ENCODE measurements around the gene COL20A1. TPM values are rescaled to one million over a fixed set of nuclear protein-coding genes. Genes with fewer than 3 reads are reported as not detected.

Gene COL20A1
- polyA plus RNA-seq, 2 of the 4 experiments (the other 2 are of a cell fraction), result 0.21 to 0.93 TPM

- no peak for FAIRE-seq
- no peak for ATAC-seq
- TF ChIP-seq RNF2 (IDR thresholded peaks at IDR 0.05; ENCODE audit: borderline replicate concordance, low read depth), result no peak
- no peak for TF ChIP-seq HOXB5 (CRISPR knock-in tag; IDR thresholded peaks at IDR 0.05)
- TF ChIP-seq PHF8 (IDR thresholded peaks at IDR 0.05; ENCODE audit: borderline replicate concordance, low read depth), result no peak
- no peak for TF ChIP-seq FOSL2 (IDR thresholded peaks at IDR 0.05)
- no peak for TF ChIP-seq FOSL2 (CRISPR knock-in tag; IDR thresholded peaks at IDR 0.05)
- no peak for TF ChIP-seq EHMT2 (IDR thresholded peaks at IDR 0.05; ENCODE audit: low read depth)
- no peak for TF ChIP-seq NFE2L2 (conservative IDR thresholded peaks at IDR 0.05; ENCODE audit: low read length)
- TF ChIP-seq HOXA7 (CRISPR knock-in tag; IDR thresholded peaks at IDR 0.05), result no peak
- DNase-seq (ENCODE audit: low read depth in 1 of 2, low spot score in 1 of 2), result no peak
- Histone ChIP-seq H3K9me3 (no peaks in the 10 kb centered on the region), H3K27ac (peak overlapping the region in 1 of 2 experiments; percentile 77; a peak in 2 of 6 replicates), H3K4me1 (peaks cover 23% of the 10 kb centered on the region; the same call in 2 of the 3 replicates), H3K4me3 (no peak overlapping the region), H3K4me2 (no peak overlapping the region)
- 86% methylated on average over 10 of the region's 16 CpGs for WGBS (ENCODE audit: missing lambda C conversion rate)
- CTCF ChIA-PET, result interaction anchor here (0.9 to 30.4 kb wide), 10 partner anchors 11 to 111 kb away, joined by 3 to 401 read pairs (median 10); no protein-coding TSS in a partner anchor
- POLR2A ChIA-PET, result no interaction called here
These were observed 689 bp upstream of the COL20A1 start for GRCh38 chr20:63292292-63292701.

- DNase-seq (ENCODE audit: low read depth in 1 of 2, low spot score in 1 of 2) (no peak), FAIRE-seq (no peak), ATAC-seq (no peak)
- H3K9me3 ChIP-seq, result no peaks in the 10 kb centered on the region
- ChIA-PET CTCF (interaction anchor here (2.1 to 30.4 kb wide), 3 partner anchors 13 to 68 kb away, joined by 7 to 401 read pairs (median 31); no protein-coding TSS in a partner anchor), POLR2A (no interaction called here)
- H3K4me3 ChIP-seq, result no peak overlapping the region
- TF ChIP-seq POLR2A (IDR thresholded peaks at IDR 0.05; ENCODE audit: low read length) (no peak), E2F6 (IDR thresholded peaks at IDR 0.05; ENCODE audit: borderline replicate concordance, low read depth) (no peak), SREBF2 (IDR thresholded peaks at IDR 0.05) (no peak), NPAS2 (CRISPR knock-in tag; IDR thresholded peaks at IDR 0.05; ENCODE audit: borderline replicate concordance) (no peak), HEYL (CRISPR knock-in tag; IDR thresholded peaks at IDR 0.05) (no peak), CBX2 (IDR thresholded peaks at IDR 0.05; ENCODE audit: borderline replicate concordance, low read depth) (no peak), REST (IDR thresholded peaks at IDR 0.05) (no peak), POLR2AphosphoS2 (conservative IDR thresholded peaks at IDR 0.05; ENCODE audit: low read length) (no peak)
- H3K4me2 ChIP-seq, result no peak overlapping the region
- peak overlapping the region in 1 of 2 experiments; percentile 77; a peak in 2 of 6 replicates for H3K27ac ChIP-seq
- peaks cover 23% of the 10 kb centered on the region; the same call in 2 of the 3 replicates for H3K4me1 ChIP-seq
- WGBS (ENCODE audit: missing lambda C conversion rate), result 74% methylated on average over 7 of the region's 11 CpGs
These were observed 470 bp downstream of the COL20A1 start for GRCh38 chr20:63293456-63293855.

- Histone ChIP-seq H3K4me3 (no peak overlapping the region), H3K27ac (peak overlapping the region in 1 of 2 experiments; percentile 77; a peak in 2 of 6 replicates), H3K9me3 (no peaks in the 10 kb centered on the region), H3K4me2 (no peak overlapping the region), H3K4me1 (peaks cover 23% of the 10 kb centered on the region; the same call in 2 of the 3 replicates)
- ATAC-seq (no peak), DNase-seq (ENCODE audit: low read depth in 1 of 2, low spot score in 1 of 2) (no peak), FAIRE-seq (no peak)
- WGBS (ENCODE audit: missing lambda C conversion rate), result 88% methylated on average over 7 of the region's 22 CpGs
- no peak for TF ChIP-seq JUN (IDR thresholded peaks at IDR 0.05)
- ChIA-PET CTCF (interaction anchor here (0.8 to 30.4 kb wide), 7 partner anchors 13 to 238 kb away, joined by 3 to 401 read pairs (median 6); no protein-coding TSS in a partner anchor), POLR2A (no interaction called here)
These were observed 1.0 kb downstream of the COL20A1 start for GRCh38 chr20:63293871-63294535.

All from A549 (cell line).